ENCODE data around the gene PARK7. TPM values are rescaled to one million over a fixed set of nuclear protein-coding genes. Genes with fewer than 3 reads are reported as not detected.

Gene PARK7
- total RNA-seq: 100 to 1,000 TPM; 266 to 478 (median 397) TPM
- 100 to 1,000 TPM; 274 to 697 (median 537) TPM for polyA plus RNA-seq
- long read RNA-seq, donor 1, transcript PARK7-209 (7 exons, 1,088 nt): major isoform, 140 of 294 reads
- long read RNA-seq, donor 1, transcript PARK7-201 (7 exons, 949 nt): minor isoform, 91 of 294 reads
- long read RNA-seq, donor 1, partial matches to known transcripts: 51 of 294 reads
- long read RNA-seq, donor 1, other reads (novel, unspliced or antisense): 9 of 294 reads
- long read RNA-seq, donor 2, transcript PARK7-201 (7 exons, 949 nt): minor isoform, 57 of 193 reads
- long read RNA-seq, donor 2, transcript PARK7-209 (7 exons, 1,088 nt): major isoform, 72 of 193 reads
- long read RNA-seq, donor 2, partial matches to known transcripts: 64 of 193 reads
- long read RNA-seq, donor 2, other reads (novel, unspliced or antisense): 0 of 193 reads
- long read RNA-seq, donor 3, transcript PARK7-209 (7 exons, 1,088 nt): major isoform, 104 of 256 reads
- long read RNA-seq, donor 3, transcript PARK7-201 (7 exons, 949 nt): minor isoform, 67 of 256 reads
- long read RNA-seq, donor 3, partial matches to known transcripts: 80 of 256 reads
- long read RNA-seq, donor 3, other reads (novel, unspliced or antisense): 5 of 256 reads
- long read RNA-seq, donor 4, transcript PARK7-209 (7 exons, 1,088 nt): major isoform, 174 of 329 reads
- long read RNA-seq, donor 4, transcript PARK7-201 (7 exons, 949 nt): minor isoform, 119 of 329 reads
- long read RNA-seq, donor 4, partial matches to known transcripts: 17 of 329 reads
- long read RNA-seq, donor 4, other reads (novel, unspliced or antisense): 18 of 329 reads
- long read RNA-seq, donor 5, transcript PARK7-201 (7 exons, 949 nt): minor isoform, 188 of 413 reads
- long read RNA-seq, donor 5, transcript PARK7-209 (7 exons, 1,088 nt): major isoform, 202 of 413 reads
- long read RNA-seq, donor 5, partial matches to known transcripts: 13 of 413 reads
- long read RNA-seq, donor 5, other reads (novel, unspliced or antisense): 9 of 413 reads
- long read RNA-seq, donor 6, transcript PARK7-209 (7 exons, 1,088 nt): major isoform, 134 of 271 reads
- long read RNA-seq, donor 6, transcript PARK7-201 (7 exons, 949 nt): minor isoform, 105 of 271 reads
- long read RNA-seq, donor 6, partial matches to known transcripts: 18 of 271 reads
- long read RNA-seq, donor 6, other reads (novel, unspliced or antisense): 14 of 271 reads
- long read RNA-seq, donor 7, transcript PARK7-201 (7 exons, 949 nt): minor isoform, 41 of 171 reads
- long read RNA-seq, donor 7, transcript PARK7-209 (7 exons, 1,088 nt): major isoform, 74 of 171 reads
- long read RNA-seq, donor 7, partial matches to known transcripts: 55 of 171 reads
- long read RNA-seq, donor 7, other reads (novel, unspliced or antisense): 0 of 171 reads
- long read RNA-seq, donor 8, transcript PARK7-209 (7 exons, 1,088 nt): major isoform, 151 of 297 reads
- long read RNA-seq, donor 8, transcript PARK7-201 (7 exons, 949 nt): minor isoform, 97 of 297 reads
- long read RNA-seq, donor 8, partial matches to known transcripts: 44 of 297 reads
- long read RNA-seq, donor 8, other reads (novel, unspliced or antisense): 5 of 297 reads
- long read RNA-seq, donor 9, transcript PARK7-209 (7 exons, 1,088 nt): major isoform, 87 of 194 reads
- long read RNA-seq, donor 9, transcript PARK7-201 (7 exons, 949 nt): minor isoform, 75 of 194 reads
- long read RNA-seq, donor 9, partial matches to known transcripts: 32 of 194 reads
- long read RNA-seq, donor 9, other reads (novel, unspliced or antisense): 0 of 194 reads
- long read RNA-seq, donor 10, transcript PARK7-201 (7 exons, 949 nt): minor isoform, 43 of 146 reads
- long read RNA-seq, donor 10, transcript PARK7-209 (7 exons, 1,088 nt): major isoform, 76 of 146 reads
- long read RNA-seq, donor 10, partial matches to known transcripts: 27 of 146 reads
- long read RNA-seq, donor 10, other reads (novel, unspliced or antisense): 0 of 146 reads

DNA sequence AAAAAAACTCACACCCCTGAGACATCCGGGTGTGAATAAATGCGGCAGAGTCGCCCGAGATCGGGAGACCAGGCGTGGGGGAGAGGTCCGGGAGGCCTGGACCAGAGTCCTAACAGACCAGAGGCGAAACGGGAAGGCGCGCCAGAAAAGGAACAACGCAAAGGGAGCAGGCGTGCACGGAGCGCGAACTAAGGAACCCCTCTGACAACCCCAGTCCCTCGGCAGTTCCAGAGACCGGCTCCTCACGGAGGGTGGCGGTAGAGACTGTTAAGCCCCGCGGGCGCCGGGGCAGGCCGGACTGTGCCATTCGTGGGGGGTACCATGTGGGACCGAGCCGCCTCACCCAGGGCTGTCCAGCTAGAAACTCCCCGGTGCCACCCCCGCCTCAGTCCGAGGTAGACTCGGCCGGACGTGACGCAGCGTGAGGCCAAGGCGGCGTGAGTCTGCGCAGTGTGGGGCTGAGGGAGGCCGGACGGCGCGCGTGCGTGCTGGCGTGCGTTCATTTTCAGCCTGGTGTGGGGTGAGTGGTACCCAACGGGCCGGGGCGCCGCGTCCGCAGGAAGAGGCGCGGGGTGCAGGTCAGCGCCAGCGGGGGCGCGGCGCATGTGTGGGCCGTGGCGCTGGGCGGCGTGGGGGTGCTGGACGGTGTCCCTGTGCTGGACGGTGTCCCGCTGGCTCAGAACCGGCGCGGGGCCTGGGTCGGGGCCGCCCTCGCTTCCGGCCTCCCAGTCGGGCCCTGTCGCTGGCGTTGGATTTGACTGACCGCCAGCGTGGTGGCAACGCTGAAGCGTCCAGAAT is at the start of gene PARK7:
PARK7 (plus strand) TSS at position 496 of the 798 bp plus-strand sequence. CDS start 1,075 bp downstream, outside the sequence.
- intact Hi-C loops (cut with DNase I): no loop called here
- peak within 1 kb of the TSS; percentile 37 to 72 (median 60) for H3K4me3 ChIP-seq
- peaks cover 12 to 32% of the 10 kb centered on the region in 2 donors for H3K4me1 ChIP-seq (replicated peaks in 1 of 2)
- TF ChIP-seq POLR2A (IDR thresholded peaks at IDR 0.05) (peak; percentile 94 to 98), CTCF (IDR thresholded peaks at IDR 0.05) (peak; percentile 13 to 61 (median 46))
- H3K36me3 ChIP-seq (replicated peaks in 1 of 2): peaks cover 0 to 34% of the 10 kb centered on the region in 2 donors
- H3K27ac ChIP-seq: peak within 1 kb of the TSS; percentile 56 to 96 (median 93)
- H3K27me3 ChIP-seq: no peaks in the 10 kb centered on the region
- H3K9me3 ChIP-seq (replicated peaks in 1 of 3): no peaks in the 10 kb centered on the region
- DNase-seq: peak; percentile 100
- WGBS, 4 donors: 0 to 1% (median 0%) methylated on average over 37 to 81 of the region's 81 CpGs

DNA sequence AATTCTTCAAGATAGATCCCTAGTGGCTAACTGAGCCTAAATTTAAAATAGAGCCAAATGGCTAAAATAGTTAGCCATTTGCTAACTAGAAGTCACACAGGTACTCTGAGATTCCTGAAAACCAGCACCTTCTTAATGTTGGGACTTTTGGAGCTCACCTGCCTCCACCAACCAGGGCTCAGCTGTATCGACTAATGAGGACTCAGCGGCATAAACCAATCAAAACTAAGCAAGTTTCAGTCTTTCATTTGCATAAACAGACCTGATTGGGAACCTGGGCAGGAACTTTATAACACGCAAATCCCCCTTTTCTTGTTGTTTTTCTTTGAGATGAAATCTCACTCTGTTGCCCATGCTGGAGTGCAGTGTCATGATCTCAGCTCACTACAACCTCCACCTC is 49.4 kb upstream of the PARK7 start:
- no peaks in the 10 kb centered on the region for H3K9me3 ChIP-seq (replicated peaks in 1 of 3)
- WGBS, 4 donors: 85 to 89% (median 86%) methylated on average over 3 of the region's 3 CpGs
- H3K27ac ChIP-seq: no peak overlapping the region
- TF ChIP-seq CTCF (IDR thresholded peaks at IDR 0.05) (no peak), POLR2A (IDR thresholded peaks at IDR 0.05) (no peak)
- H3K4me3 ChIP-seq: no peak overlapping the region
- no peaks in the 10 kb centered on the region for H3K4me1 ChIP-seq (replicated peaks in 1 of 2)
- DNase-seq: no peak
- intact Hi-C loops (cut with DNase I): no loop called here
- H3K36me3 ChIP-seq (replicated peaks in 1 of 2): no peaks in the 10 kb centered on the region
- peaks cover 10% of the 10 kb centered on the region for H3K27me3 ChIP-seq

Measured in adrenal gland (tissue), 19 donors.